GM23338 (cell line): ENCODE measurements around the gene B4GAT1. TPM values are rescaled to one million over a fixed set of nuclear protein-coding genes. Genes with fewer than 3 reads are reported as not detected.
A peak's percentile ranks its signal among the peaks of the same experiment; 100 is the strongest.

Source experiments
- ATAC-seq: fragments of 200-7000 bp; cut with Tn5 transposase; 3 replicates; pipeline ENCODE4 v1.9.1; 2020
- DNase-seq: peaks from one replicate; pipeline ENCODE4 v3.0.0-alpha.2; 2015; ENCODE audit warnings: low spot score
- H2AFZ ChIP-seq: fragments of 200-600 bp; sonication (generic); 2 replicates; pipeline ENCODE4 v1.8.0; 2016; ENCODE audit warnings: antibody characterized with exemption, mild to moderate bottlenecking, moderate library complexity
- H3F3A ChIP-seq: fragments of 200-600 bp; sonication (generic); replicated peaks from 2 replicates; pipeline ENCODE4 v1.8.0; 2017; ENCODE audit warnings: antibody characterized with exemption, mixed run types, low read depth
- H3K27ac ChIP-seq: fragments of 200-600 bp; sonication (generic); 2 replicates; pipeline ENCODE4 v1.6.1; 2016; ENCODE audit warnings: low read depth
- H3K27me3 ChIP-seq: fragments of 200-600 bp; sonication (generic); 2 replicates; pipeline ENCODE4 v1.8.0; 2016; ENCODE audit warnings: mild to moderate bottlenecking, mixed run types, moderate library complexity; ENCODE audit not compliant: insufficient read depth
- H3K36me3 ChIP-seq: fragments of 200-600 bp; sonication (generic); 2 replicates; pipeline ENCODE4 v1.8.0; 2016; ENCODE audit warnings: mild to moderate bottlenecking; ENCODE audit not compliant: insufficient read depth
- H3K4me1 ChIP-seq: fragments of 200-600 bp; sonication (generic); 2 replicates; pipeline ENCODE4 v1.8.0; 2016; ENCODE audit warnings: mild to moderate bottlenecking, moderate library complexity; ENCODE audit not compliant: insufficient read depth
- H3K4me2 ChIP-seq: fragments of 200-600 bp; sonication (generic); 2 replicates; pipeline ENCODE4 v1.7.1; 2017; ENCODE audit warnings: mixed run types
- H3K4me3 ChIP-seq: fragments of 200-600 bp; sonication (generic); 2 replicates; pipeline ENCODE4 v1.6.1; 2016; ENCODE audit warnings: mixed run types
- H3K79me2 ChIP-seq: fragments of 200-600 bp; sonication (generic); replicated peaks from 2 replicates; pipeline ENCODE4 v1.8.0; 2017; ENCODE audit warnings: mild to moderate bottlenecking; ENCODE audit not compliant: insufficient read depth
- H3K9me2 ChIP-seq: fragments of 200-600 bp; sonication (generic); 2 replicates; pipeline ENCODE4 v1.8.0; 2017; ENCODE audit not compliant: insufficient read depth
- H4K20me1 ChIP-seq: fragments of 200-600 bp; sonication (generic); replicated peaks from 2 replicates; pipeline ENCODE4 v1.8.0; 2017; ENCODE audit warnings: mild to moderate bottlenecking; ENCODE audit not compliant: insufficient read depth
- H3K27ac Mint-ChIP-seq: 2 replicates; pipeline ENCODE4 v1.8.0; 2020; ENCODE audit warnings: inconsistent platforms, mild to moderate bottlenecking, moderate library complexity, mixed read lengths
- H3K27me3 Mint-ChIP-seq: 3 replicates; pipeline ENCODE4 v1.8.0; 2022; ENCODE audit warnings: low read depth, mild to moderate bottlenecking, moderate library complexity, mixed read lengths, inconsistent platforms; ENCODE audit not compliant: insufficient read depth, poor library complexity
- H3K36me3 Mint-ChIP-seq: 3 replicates; pipeline ENCODE4 v1.8.0; 2021; ENCODE audit warnings: low read depth, mild to moderate bottlenecking, inconsistent platforms, moderate library complexity, mixed read lengths
- H3K4me1 Mint-ChIP-seq: 3 replicates; pipeline ENCODE4 v1.8.0; 2020; ENCODE audit warnings: mild to moderate bottlenecking, inconsistent platforms, mixed read lengths
- H3K4me3 Mint-ChIP-seq: 3 replicates; pipeline ENCODE4 v1.8.0; 2021; ENCODE audit warnings: moderate library complexity, mild to moderate bottlenecking, inconsistent platforms, mixed read lengths
- H3K9me3 Mint-ChIP-seq: 3 replicates; pipeline ENCODE4 v1.8.0; 2020; ENCODE audit warnings: moderate library complexity, mild to moderate bottlenecking, inconsistent platforms, mixed read lengths
- EZH2phosphoT487 ChIP-seq: fragments of 200-600 bp; sonication (generic); IDR thresholded peaks from one replicate; pipeline ENCODE4 v1.8.1; 2018; ENCODE audit warnings: antibody characterized with exemption; ENCODE audit not compliant: unreplicated experiment
- NANOG ChIP-seq: IDR thresholded peaks from 2 replicates; pipeline ENCODE4 v1.6.1; 2016; ENCODE audit warnings: antibody characterized with exemption, borderline replicate concordance
- REST ChIP-seq: IDR thresholded peaks from one replicate; pipeline ENCODE4 v1.6.1; 2018; ENCODE audit warnings: antibody characterized with exemption; ENCODE audit not compliant: unreplicated experiment
- STAT1 ChIP-seq: IDR thresholded peaks from one replicate; pipeline ENCODE4 v1.6.1; 2016; ENCODE audit warnings: antibody characterized with exemption; ENCODE audit not compliant: unreplicated experiment
- ZNF462 ChIP-seq: fragments of 250-450 bp; sonication (Bioruptor Pico); IDR thresholded peaks from 2 replicates; pipeline ENCODE4 v1.5.0; 2020; ENCODE audit warnings: mild to moderate bottlenecking, moderate library complexity
- polyA plus RNA-seq: library from polyadenylated mRNA; unstranded; fragments of >200 nt; fragmentation: Nextera tagmentation; extraction: Ambion mirVana; gene quantifications from 2 replicates; pipeline ENCODE4 v1.2.1, GENCODE V29; 2016
- total RNA-seq: library from RNA; depleted of rRNA; stranded (reverse); fragments of >200 nt; shearing (Covaris generic); gene quantifications from 2 replicates; pipeline ENCODE4 v1.2.3, GENCODE V29; 2014

The B4GAT1 gene
- total and polyA plus RNA-seq, 2 experiments from 2014 or later: 23.5 to 41.9 TPM

- Histone ChIP-seq H3K4me2 (no peak overlapping the region), H3K79me2 (no peaks in the 10 kb centered on the region), H3F3A (no peaks in the 10 kb centered on the region), H3K27me3 (no peaks in the 10 kb centered on the region), H2AFZ (no peak overlapping the region), H3K36me3 (no peaks in the 10 kb centered on the region), H3K27ac (no peak overlapping the region), H3K9me2 (no peaks in the 10 kb centered on the region), H4K20me1 (no peaks in the 10 kb centered on the region), H3K4me3 (no peak overlapping the region), H3K4me1 (peaks cover 5% of the 10 kb centered on the region; the same call in 1 of the 2 replicates)
- Mint-ChIP-seq H3K36me3 (no peaks in the 10 kb centered on the region), H3K4me3 (no peak overlapping the region), H3K9me3 (no peaks in the 10 kb centered on the region), H3K4me1 (peaks cover 21% of the 10 kb centered on the region), H3K27ac (no peak overlapping the region), H3K27me3 (peaks cover 21% of the 10 kb centered on the region)
- ATAC-seq (peak; percentile 10), DNase-seq (no peak)
- TF ChIP-seq STAT1: no peak
- TF ChIP-seq ZNF462 (CRISPR knock-in tag): no peak
- no peak for TF ChIP-seq EZH2phosphoT487
- TF ChIP-seq REST: no peak
- no peak for TF ChIP-seq NANOG
Observed at GRCh38 chr11:66328031-66328301, 19.5 kb downstream of the B4GAT1 start.
